ENCODE measurements around the gene NMNAT2. TPM values are rescaled to one million over a fixed set of nuclear protein-coding genes. Genes with fewer than 3 reads are reported as not detected.

The NMNAT2 gene
- total and polyA plus RNA-seq, 7 donors: under 0.01 to 5.5 (median 3.6) TPM

- Histone ChIP-seq H3K36me3 (no peaks in the 10 kb centered on the region), H3K27ac (no peak overlapping the region), H3K9me3 (no peaks in the 10 kb centered on the region), H3K4me3 (no peak overlapping the region), H3K27me3 (no peaks in the 10 kb centered on the region), H3K4me1 (no peaks in the 10 kb centered on the region)
- TF ChIP-seq EP300 (IDR thresholded peaks at IDR 0.05) (no peak), CTCF (IDR thresholded peaks at IDR 0.05) (no peak), POLR2A (IDR thresholded peaks at IDR 0.05) (no peak), POLR2AphosphoS5 (IDR thresholded peaks at IDR 0.05) (no peak)
- no peak for DNase-seq
- WGBS, 2 donors: 24 to 42% methylated on average over 2 of the region's 2 CpGs
- intact Hi-C loops (cut with DNase I): no loop called here
Observed at GRCh38 chr1:183450093-183450492, 31.9 kb upstream of the NMNAT2 start.

GRCh38 chr1:183449223-183449770 is 31.1 kb upstream of the NMNAT2 start:
- Histone ChIP-seq H3K4me1 (no peaks in the 10 kb centered on the region), H3K27ac (no peak overlapping the region), H3K9me3 (no peaks in the 10 kb centered on the region), H3K27me3 (no peaks in the 10 kb centered on the region), H3K36me3 (no peaks in the 10 kb centered on the region), H3K4me3 (no peak overlapping the region)
- intact Hi-C loops (cut with DNase I): no loop called here
- TF ChIP-seq CTCF (IDR thresholded peaks at IDR 0.05) (no peak), POLR2A (IDR thresholded peaks at IDR 0.05) (no peak), EP300 (IDR thresholded peaks at IDR 0.05) (no peak), POLR2AphosphoS5 (IDR thresholded peaks at IDR 0.05) (no peak)
- WGBS, 2 donors: 90 to 91% methylated on average over 13 of the region's 13 CpGs
- DNase-seq: no peak

GRCh38 chr1:183444243-183444642 is 26.1 kb upstream of the NMNAT2 start:
- 64 to 75% methylated on average over 3 of the region's 3 CpGs for WGBS, 2 donors
- no peaks in the 10 kb centered on the region for H3K9me3 ChIP-seq
- no peaks in the 10 kb centered on the region for H3K36me3 ChIP-seq
- DNase-seq: no peak
- intact Hi-C loops (cut with DNase I): no loop called here
- TF ChIP-seq POLR2AphosphoS5 (IDR thresholded peaks at IDR 0.05) (no peak), CTCF (IDR thresholded peaks at IDR 0.05) (no peak), EP300 (IDR thresholded peaks at IDR 0.05) (no peak)
- no peaks in the 10 kb centered on the region for H3K4me1 ChIP-seq
- no peak overlapping the region for H3K4me3 ChIP-seq
- no peak overlapping the region for H3K27ac ChIP-seq
- no peaks in the 10 kb centered on the region for H3K27me3 ChIP-seq

- H3K4me3 ChIP-seq: no peak overlapping the region
- WGBS, 2 donors: 67 to 70% methylated on average over 1 of the region's 1 CpG
- no peaks in the 10 kb centered on the region for H3K9me3 ChIP-seq
- no peaks in the 10 kb centered on the region for H3K27me3 ChIP-seq
- H3K36me3 ChIP-seq: no peaks in the 10 kb centered on the region
- H3K4me1 ChIP-seq: no peaks in the 10 kb centered on the region
- intact Hi-C loops (cut with DNase I): no loop called here
- DNase-seq: no peak
- no peak overlapping the region for H3K27ac ChIP-seq
- no peak for TF ChIP-seq POLR2A (IDR thresholded peaks at IDR 0.05)
- no peak for TF ChIP-seq CTCF (IDR thresholded peaks at IDR 0.05)
- no peak for TF ChIP-seq EP300 (IDR thresholded peaks at IDR 0.05)
- no peak for TF ChIP-seq POLR2AphosphoS5 (IDR thresholded peaks at IDR 0.05)
Observed at GRCh38 chr1:183443466-183443865, 25.3 kb upstream of the NMNAT2 start.

- Histone ChIP-seq H3K27me3 (no peaks in the 10 kb centered on the region), H3K27ac (no peak overlapping the region), H3K36me3 (no peaks in the 10 kb centered on the region), H3K4me3 (no peak overlapping the region), H3K4me1 (no peaks in the 10 kb centered on the region), H3K9me3 (no peaks in the 10 kb centered on the region)
- no peak for DNase-seq
- WGBS, 2 donors: 93 to 96% methylated on average over 2 of the region's 2 CpGs
- intact Hi-C loops (cut with DNase I): no loop called here
- TF ChIP-seq POLR2A (IDR thresholded peaks at IDR 0.05): no peak
- TF ChIP-seq EP300 (IDR thresholded peaks at IDR 0.05): no peak
- TF ChIP-seq CTCF (IDR thresholded peaks at IDR 0.05): no peak
- TF ChIP-seq POLR2AphosphoS5 (IDR thresholded peaks at IDR 0.05): no peak
Observed at GRCh38 chr1:183443011-183443410, 24.8 kb upstream of the NMNAT2 start.
